Neuron (in vitro differentiated cells): ENCODE measurements around the gene ANKFN1.

ENCODE experiments used
- H2AFZ ChIP-seq: one replicate; pipeline ENCODE4 v1.6.1; 2013; ENCODE audit warnings: low read depth, mild to moderate bottlenecking, inconsistent platforms, low read length, moderate library complexity
- H3K27me3 ChIP-seq: one replicate; pipeline ENCODE4 v1.6.1; 2013; ENCODE audit warnings: low read length; ENCODE audit not compliant: insufficient read depth
- H3K36me3 ChIP-seq: one replicate; pipeline ENCODE4 v1.6.1; 2013; ENCODE audit warnings: low read length; ENCODE audit not compliant: insufficient read depth
- H3K4me1 ChIP-seq: one replicate; pipeline ENCODE4 v1.6.1; 2013; ENCODE audit warnings: low read length; ENCODE audit not compliant: insufficient read depth
- H3K4me3 ChIP-seq: 2 replicates; pipeline ENCODE4 v1.5.1; 2013; ENCODE audit warnings: mild to moderate bottlenecking, low read length, moderate library complexity
- H3K9me3 ChIP-seq: one replicate; pipeline ENCODE4 v1.6.1; 2013; ENCODE audit warnings: low read length

Gene ANKFN1

GRCh38 chr17:56289321-56289720, 136.0 kb downstream of the ANKFN1 start:
- Histone ChIP-seq H3K4me3 (no peak overlapping the region), H3K36me3 (no peaks in the 10 kb centered on the region), H3K4me1 (no peaks in the 10 kb centered on the region), H3K9me3 (no peaks in the 10 kb centered on the region), H3K27me3 (no peaks in the 10 kb centered on the region), H2AFZ (no peak overlapping the region)

GRCh38 chr17:56290101-56290801, 137.0 kb downstream of the ANKFN1 start:
- no peak overlapping the region for H3K4me3 ChIP-seq

GRCh38 chr17:56290802-56291118, 137.5 kb downstream of the ANKFN1 start:
- no peaks in the 10 kb centered on the region for H3K36me3 ChIP-seq
- no peaks in the 10 kb centered on the region for H3K9me3 ChIP-seq
- H3K4me1 ChIP-seq = no peaks in the 10 kb centered on the region
- H3K4me3 ChIP-seq = no peak overlapping the region
- no peak overlapping the region for H2AFZ ChIP-seq
- no peaks in the 10 kb centered on the region for H3K27me3 ChIP-seq

More at GRCh38 chr17:56290101-56290801, 137.0 kb downstream of the ANKFN1 start:
- Histone ChIP-seq H2AFZ (no peak overlapping the region), H3K9me3 (no peaks in the 10 kb centered on the region), H3K4me1 (no peaks in the 10 kb centered on the region), H3K27me3 (no peaks in the 10 kb centered on the region), H3K36me3 (no peaks in the 10 kb centered on the region)

GRCh38 chr17:56291226-56291805, 138.0 kb downstream of the ANKFN1 start:
- H3K4me1 ChIP-seq = no peaks in the 10 kb centered on the region
- H3K9me3 ChIP-seq = no peaks in the 10 kb centered on the region
- no peak overlapping the region for H3K4me3 ChIP-seq
- H3K27me3 ChIP-seq = no peaks in the 10 kb centered on the region
- no peaks in the 10 kb centered on the region for H3K36me3 ChIP-seq
- no peak overlapping the region for H2AFZ ChIP-seq

- Histone ChIP-seq H3K4me3 (no peak overlapping the region), H3K9me3 (no peaks in the 10 kb centered on the region), H3K4me1 (no peaks in the 10 kb centered on the region), H3K27me3 (no peaks in the 10 kb centered on the region), H2AFZ (no peak overlapping the region), H3K36me3 (no peaks in the 10 kb centered on the region)
Observed at GRCh38 chr17:56292010-56292409, 138.7 kb downstream of the ANKFN1 start.

- H3K9me3 ChIP-seq = no peaks in the 10 kb centered on the region
- H3K27me3 ChIP-seq = no peaks in the 10 kb centered on the region
- H3K4me1 ChIP-seq = no peaks in the 10 kb centered on the region
- H3K4me3 ChIP-seq = no peak overlapping the region
- no peaks in the 10 kb centered on the region for H3K36me3 ChIP-seq
- no peak overlapping the region for H2AFZ ChIP-seq
Observed at GRCh38 chr17:56292578-56292977, 139.3 kb downstream of the ANKFN1 start.

GRCh38 chr17:56297184-56297583, 143.9 kb downstream of the ANKFN1 start:
- H3K27me3 ChIP-seq = no peaks in the 10 kb centered on the region
- no peak overlapping the region for H3K4me3 ChIP-seq
- no peaks in the 10 kb centered on the region for H3K36me3 ChIP-seq
- no peaks in the 10 kb centered on the region for H3K4me1 ChIP-seq
- no peaks in the 10 kb centered on the region for H3K9me3 ChIP-seq
- no peak overlapping the region for H2AFZ ChIP-seq

- Histone ChIP-seq H3K9me3 (no peaks in the 10 kb centered on the region), H3K36me3 (no peaks in the 10 kb centered on the region), H3K4me3 (no peak overlapping the region), H3K27me3 (no peaks in the 10 kb centered on the region), H2AFZ (no peak overlapping the region), H3K4me1 (no peaks in the 10 kb centered on the region)
Observed at GRCh38 chr17:56298846-56299245, 145.6 kb downstream of the ANKFN1 start.

GRCh38 chr17:56300144-56300543, 146.9 kb downstream of the ANKFN1 start:
- no peaks in the 10 kb centered on the region for H3K27me3 ChIP-seq

GRCh38 chr17:56305007-56305406, 151.7 kb downstream of the ANKFN1 start:
- no peaks in the 10 kb centered on the region for H3K36me3 ChIP-seq
- no peak overlapping the region for H2AFZ ChIP-seq
- H3K4me3 ChIP-seq = no peak overlapping the region
- no peaks in the 10 kb centered on the region for H3K27me3 ChIP-seq
- H3K4me1 ChIP-seq = no peaks in the 10 kb centered on the region
- H3K9me3 ChIP-seq = no peaks in the 10 kb centered on the region

More at GRCh38 chr17:56300144-56300543, 146.9 kb downstream of the ANKFN1 start:
- Histone ChIP-seq H3K4me1 (no peaks in the 10 kb centered on the region), H3K36me3 (no peaks in the 10 kb centered on the region), H3K9me3 (no peaks in the 10 kb centered on the region), H3K4me3 (no peak overlapping the region), H2AFZ (no peak overlapping the region)

GRCh38 chr17:56309897-56310296, 156.6 kb downstream of the ANKFN1 start:
- Histone ChIP-seq H3K27me3 (no peaks in the 10 kb centered on the region), H3K4me3 (no peak overlapping the region), H3K4me1 (no peaks in the 10 kb centered on the region)

GRCh38 chr17:56310782-56311181, 157.5 kb downstream of the ANKFN1 start:
- no peaks in the 10 kb centered on the region for H3K27me3 ChIP-seq
- H3K36me3 ChIP-seq = no peaks in the 10 kb centered on the region
- H3K4me1 ChIP-seq = no peaks in the 10 kb centered on the region
- H2AFZ ChIP-seq = no peak overlapping the region
- H3K9me3 ChIP-seq = no peaks in the 10 kb centered on the region
- H3K4me3 ChIP-seq = no peak overlapping the region

More at GRCh38 chr17:56309897-56310296, 156.6 kb downstream of the ANKFN1 start:
- Histone ChIP-seq H3K9me3 (no peaks in the 10 kb centered on the region), H2AFZ (no peak overlapping the region), H3K36me3 (no peaks in the 10 kb centered on the region)

GRCh38 chr17:56313201-56313600, 159.9 kb downstream of the ANKFN1 start:
- no peaks in the 10 kb centered on the region for H3K9me3 ChIP-seq
- no peaks in the 10 kb centered on the region for H3K27me3 ChIP-seq
- no peaks in the 10 kb centered on the region for H3K4me1 ChIP-seq
- no peak overlapping the region for H3K4me3 ChIP-seq
- H2AFZ ChIP-seq = no peak overlapping the region
- no peaks in the 10 kb centered on the region for H3K36me3 ChIP-seq

- Histone ChIP-seq H2AFZ (no peak overlapping the region), H3K4me1 (no peaks in the 10 kb centered on the region), H3K36me3 (no peaks in the 10 kb centered on the region), H3K4me3 (no peak overlapping the region), H3K27me3 (no peaks in the 10 kb centered on the region), H3K9me3 (no peaks in the 10 kb centered on the region)
Observed at GRCh38 chr17:56314026-56314425, 160.8 kb downstream of the ANKFN1 start.
